HPDE6-E6E7 (cell line): ENCODE data around the gene MAPT.
"Not testable (repeated sequence)": the region's sequence is repeated elsewhere in the genome, so short reads cannot be mapped to it uniquely, and the experiment has no call there.

Experiments
- DNase-seq: peaks from one replicate; pipeline ENCODE4 v3.0.0; 2011; ENCODE audit warnings: missing footprints; ENCODE audit errors: extremely low spot score

MAPT gene

GRCh38 chr17:46009681-46010596, 115.6 kb downstream of the MAPT start:
- DNase-seq, result peak; percentile 79

GRCh38 chr17:46010597-46011186, 116.3 kb downstream of the MAPT start:
- no peak for DNase-seq

- no peak for DNase-seq
Measured at GRCh38 chr17:46011711-46012505, 117.6 kb downstream of the MAPT start.

- no peak for DNase-seq
Measured at GRCh38 chr17:46012506-46013079, 118.2 kb downstream of the MAPT start.

GRCh38 chr17:46013127-46013501, 118.8 kb downstream of the MAPT start:
- no peak for DNase-seq

- DNase-seq, result no peak
Measured at GRCh38 chr17:46013502-46014165, 119.3 kb downstream of the MAPT start.

GRCh38 chr17:46019408-46019925, 125.1 kb downstream of the MAPT start:
- DNase-seq, result not testable (repeated sequence)

GRCh38 chr17:46020023-46020761, 125.8 kb downstream of the MAPT start:
- DNase-seq, result no peak

- DNase-seq, result no peak
Measured at GRCh38 chr17:46020998-46021397, 126.6 kb downstream of the MAPT start.

GRCh38 chr17:46023366-46023765, 129.0 kb downstream of the MAPT start:
- DNase-seq, result not testable (repeated sequence)

GRCh38 chr17:46023783-46024388, 129.5 kb downstream of the MAPT start:
- DNase-seq, result no peak

- DNase-seq, result no peak
Measured at GRCh38 chr17:46024590-46024989, 130.2 kb downstream of the MAPT start.

GRCh38 chr17:46025060-46025459, 130.7 kb downstream of the MAPT start:
- DNase-seq, result no peak

GRCh38 chr17:46025510-46026165, 131.3 kb downstream of the MAPT start:
- DNase-seq, result no peak

GRCh38 chr17:46026166-46027047, 132.1 kb downstream of the MAPT start:
- DNase-seq, result no peak

GRCh38 chr17:46027048-46027975, 133.0 kb downstream of the MAPT start:
- no peak for DNase-seq

- no peak for DNase-seq
Measured at GRCh38 chr17:46027976-46028325, 133.6 kb downstream of the MAPT start.

- no peak for DNase-seq
Measured at GRCh38 chr17:46028374-46028773, 134.0 kb downstream of the MAPT start.
